Breast epithelium (tissue), 4 donors: ENCODE measurements around the gene COPS2. TPM values are rescaled to one million over a fixed set of nuclear protein-coding genes. Genes with fewer than 3 reads are reported as not detected.

Experiments
- DNase-seq, 2 donors: peaks; one replicate each; pipeline ENCODE4 v3.0.0-alpha.2; 2019; ENCODE audit warnings: low spot score in 2 of 2
- H3K27ac ChIP-seq, 2 donors: fragments of 200-600 bp; sonication (generic) in 1 of 2; one replicate each; pipeline ENCODE4 v1.5.1; 2016 to 2019; ENCODE audit warnings: mild to moderate bottlenecking in 1 of 2
- H3K27me3 ChIP-seq, 2 donors: fragments of 200-600 bp; sonication (generic) in 1 of 2; one replicate each; pipeline versions ENCODE4 v1.5.1 to v1.6.0; 2017 to 2019; ENCODE audit warnings: control low read depth in 1 of 2, mild to moderate bottlenecking in 1 of 2
- H3K36me3 ChIP-seq: fragments of 200-600 bp; one replicate; pipeline ENCODE4 v1.5.1; 2019
- H3K4me1 ChIP-seq, 2 donors: fragments of 200-600 bp; sonication (generic); one replicate each; pipeline ENCODE4 v1.5.1; 2016 to 2019; ENCODE audit warnings: control low read depth in 1 of 2
- H3K4me3 ChIP-seq, 3 donors: fragments of 200-600 bp; sonication (generic); 1 replicate in 2 of 3; 2 replicates in 1 of 3; pipeline ENCODE4 v1.5.1; 2016 to 2019; ENCODE audit warnings: mild to moderate bottlenecking in 3 of 3, moderate library complexity in 2 of 3
- H3K9me3 ChIP-seq, 2 donors: fragments of 200-600 bp; sonication (generic) in 1 of 2; one replicate each; pipeline ENCODE4 v1.5.1; 2016 to 2019; ENCODE audit warnings: control low read depth in 1 of 2
- POLR2A ChIP-seq: fragments of 450-650 bp; IDR thresholded peaks from one replicate; pipeline ENCODE4 v1.6.1; 2016; ENCODE audit warnings: antibody characterized with exemption, mild to moderate bottlenecking, moderate library complexity
- POLR2AphosphoS5 ChIP-seq, 3 donors: sonication (generic); formaldehyde crosslinking; IDR thresholded peaks; one replicate each; pipeline ENCODE4 v1.6.1; 2017; ENCODE audit warnings: antibody characterized with exemption in 3 of 3
- intact Hi-C: fragments of 100-400 bp; cut with DNase I; formaldehyde crosslinking; loops from one replicate; pipeline ENCODE4 v1.15.1; 2023; ENCODE audit warnings: low total_unique reads
- total RNA-seq, 3 donors: library from RNA; depleted of rRNA; stranded (reverse); fragments of >200 nt; gene quantifications; one replicate each; pipeline ENCODE4 v1.1.0, GENCODE V29; 2016
- TF ChIP-seq, protein P1 (sequence below), 3 donors: fragments of 450-650 bp; IDR thresholded peaks; one replicate each; pipeline ENCODE4 v1.5.1; 2016 to 2017; ENCODE audit warnings: antibody characterized with exemption in 3 of 3, mild to moderate bottlenecking in 3 of 3, moderate library complexity in 3 of 3

Gene COPS2
- total RNA-seq, 3 donors from 2014 or later, result 59.3 to 96.8 (median 75.5) TPM

DNA sequence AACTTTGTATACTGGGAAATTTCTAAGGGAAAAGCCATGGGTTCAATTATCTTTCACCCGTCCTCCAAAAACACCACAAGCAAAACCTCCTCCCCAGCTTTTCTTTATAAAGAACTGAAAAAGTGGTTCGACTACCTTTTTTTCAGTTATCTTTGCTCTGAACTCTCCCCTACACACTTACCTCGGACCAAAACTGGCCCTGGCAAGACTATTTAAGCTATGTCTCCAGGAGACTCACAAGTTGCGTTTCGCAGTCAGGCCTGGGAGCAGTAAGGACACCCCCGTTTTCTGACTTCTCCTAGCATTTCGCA is 645 bp downstream of the COPS2 start:
- H3K27me3 ChIP-seq, result no peaks in the 10 kb centered on the region
- no peaks in the 10 kb centered on the region for H3K36me3 ChIP-seq
- H3K4me1 ChIP-seq, result peaks cover 0 to 7% of the 10 kb centered on the region in 2 donors
- peak overlapping the region; percentile 95 to 100 (median 99) for H3K4me3 ChIP-seq
- no peaks in the 10 kb centered on the region for H3K9me3 ChIP-seq
- peak overlapping the region; percentile 93 to 97 for H3K27ac ChIP-seq
- TF ChIP-seq POLR2AphosphoS5 (IDR thresholded peaks at IDR 0.05), result no peak
- TF ChIP-seq, protein P1, sequence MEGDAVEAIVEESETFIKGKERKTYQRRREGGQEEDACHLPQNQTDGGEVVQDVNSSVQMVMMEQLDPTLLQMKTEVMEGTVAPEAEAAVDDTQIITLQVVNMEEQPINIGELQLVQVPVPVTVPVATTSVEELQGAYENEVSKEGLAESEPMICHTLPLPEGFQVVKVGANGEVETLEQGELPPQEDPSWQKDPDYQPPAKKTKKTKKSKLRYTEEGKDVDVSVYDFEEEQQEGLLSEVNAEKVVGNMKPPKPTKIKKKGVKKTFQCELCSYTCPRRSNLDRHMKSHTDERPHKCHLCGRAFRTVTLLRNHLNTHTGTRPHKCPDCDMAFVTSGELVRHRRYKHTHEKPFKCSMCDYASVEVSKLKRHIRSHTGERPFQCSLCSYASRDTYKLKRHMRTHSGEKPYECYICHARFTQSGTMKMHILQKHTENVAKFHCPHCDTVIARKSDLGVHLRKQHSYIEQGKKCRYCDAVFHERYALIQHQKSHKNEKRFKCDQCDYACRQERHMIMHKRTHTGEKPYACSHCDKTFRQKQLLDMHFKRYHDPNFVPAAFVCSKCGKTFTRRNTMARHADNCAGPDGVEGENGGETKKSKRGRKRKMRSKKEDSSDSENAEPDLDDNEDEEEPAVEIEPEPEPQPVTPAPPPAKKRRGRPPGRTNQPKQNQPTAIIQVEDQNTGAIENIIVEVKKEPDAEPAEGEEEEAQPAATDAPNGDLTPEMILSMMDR (IDR thresholded peaks at IDR 0.05), result no peak
- TF ChIP-seq POLR2A, result no peak
- intact Hi-C loops, result loop anchor here (10.0 kb wide), 1 partner anchor 960 kb away; the partner anchor contains the start of gene ATP8B4
- no peak for DNase-seq

DNA sequence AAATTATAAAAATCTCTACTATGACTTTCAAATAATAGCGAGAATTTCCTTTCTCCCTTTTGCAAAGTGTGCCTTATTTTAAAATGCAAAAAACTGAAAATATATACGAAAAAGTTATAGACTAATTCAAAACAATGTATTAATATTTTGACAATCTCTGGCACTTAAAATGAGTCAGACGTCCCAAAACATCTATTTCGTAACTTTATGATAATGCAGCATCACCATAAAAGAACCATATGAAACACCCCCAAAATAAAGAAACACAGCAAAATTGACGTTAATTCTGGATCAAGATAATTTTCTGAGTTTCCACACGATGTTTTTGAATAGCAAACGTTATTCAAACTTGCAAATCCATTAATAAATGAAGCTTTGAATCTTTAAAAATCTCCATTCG is 1.0 kb downstream of the COPS2 start:
- TF ChIP-seq POLR2AphosphoS5 (IDR thresholded peaks at IDR 0.05) (no peak), POLR2A (no peak)
- TF ChIP-seq, protein P1 (IDR thresholded peaks at IDR 0.05), result no peak
- H3K4me1 ChIP-seq, result peaks cover 0 to 7% of the 10 kb centered on the region in 2 donors
- H3K36me3 ChIP-seq, result no peaks in the 10 kb centered on the region
- peak overlapping the region in 1 of 2 donors; percentile 97 for H3K27ac ChIP-seq
- H3K9me3 ChIP-seq, result no peaks in the 10 kb centered on the region
- intact Hi-C loops, result loop anchor here (10.0 kb wide), 1 partner anchor 960 kb away; the partner anchor contains the start of gene ATP8B4
- DNase-seq, result no peak
- peak overlapping the region; percentile 95 to 100 (median 99) for H3K4me3 ChIP-seq
- no peaks in the 10 kb centered on the region for H3K27me3 ChIP-seq

DNA sequence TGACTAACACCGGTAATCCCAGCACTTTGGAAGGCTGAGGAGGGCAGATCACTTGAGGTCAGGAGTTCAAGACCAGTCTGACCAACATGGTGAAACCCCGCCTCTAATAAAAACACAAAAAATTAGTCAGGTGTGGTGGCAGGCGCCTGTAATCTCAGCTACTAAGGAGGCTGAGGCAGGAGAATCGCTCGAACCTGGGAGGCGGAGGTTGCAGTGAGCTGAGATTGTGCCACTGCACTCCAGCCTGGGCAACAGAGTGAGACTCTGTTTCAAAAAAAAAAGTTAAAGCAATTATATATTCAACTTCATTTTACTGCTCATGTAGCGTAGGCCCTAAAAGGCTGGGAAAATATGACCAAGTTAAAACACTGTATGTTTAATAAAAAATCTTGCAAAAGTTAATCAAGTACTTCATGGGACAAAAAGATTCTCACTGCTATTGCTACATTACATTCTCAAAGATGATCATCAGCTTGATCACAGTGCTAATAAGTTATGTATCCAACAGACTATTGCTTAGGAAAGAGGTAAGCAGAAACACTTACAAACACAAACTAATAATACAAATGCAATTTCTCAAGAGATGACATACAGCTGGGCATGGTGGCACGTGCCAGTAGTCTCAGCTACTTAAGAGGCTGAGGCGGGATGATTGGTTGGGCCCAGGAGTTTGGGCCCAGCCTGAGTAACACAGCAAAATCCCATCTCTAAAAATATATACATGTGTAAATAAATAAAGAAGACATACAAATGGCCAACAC is 2.7 kb downstream of the COPS2 start:
- Histone ChIP-seq H3K4me1 (peaks cover 0 to 7% of the 10 kb centered on the region in 2 donors), H3K4me3 (no peak overlapping the region), H3K27me3 (no peaks in the 10 kb centered on the region), H3K27ac (no peak overlapping the region), H3K36me3 (no peaks in the 10 kb centered on the region), H3K9me3 (no peaks in the 10 kb centered on the region)
- intact Hi-C loops, result loop anchor here (10.0 kb wide), 1 partner anchor 962 kb away; the partner anchor contains the start of gene ATP8B4
- TF ChIP-seq, protein P1 (IDR thresholded peaks at IDR 0.05), result no peak
- TF ChIP-seq POLR2A, result no peak
- no peak for TF ChIP-seq POLR2AphosphoS5 (IDR thresholded peaks at IDR 0.05)
- no peak for DNase-seq

DNA sequence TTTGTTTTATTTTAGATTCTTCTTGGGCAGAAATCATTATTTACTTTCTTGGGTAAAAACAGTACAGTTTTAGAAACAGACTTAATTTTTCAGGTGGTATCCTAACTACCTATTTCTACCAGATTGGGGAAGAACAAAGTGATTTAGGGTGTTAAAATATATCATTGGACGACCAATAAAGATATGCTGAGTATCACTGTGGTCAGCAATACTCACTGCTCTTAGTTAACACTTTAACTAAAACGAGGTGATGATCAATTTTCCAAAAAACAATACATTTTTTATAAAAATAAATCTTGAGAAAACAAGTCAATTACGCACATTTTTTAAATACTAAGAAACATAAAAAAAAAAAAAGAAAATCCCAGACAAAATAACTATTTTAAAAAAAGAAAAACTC is 3.6 kb downstream of the COPS2 start:
- no peaks in the 10 kb centered on the region for H3K36me3 ChIP-seq
- intact Hi-C loops, result loop anchor here (10.0 kb wide), 1 partner anchor 963 kb away; the partner anchor contains the start of gene ATP8B4
- TF ChIP-seq, protein P1 (IDR thresholded peaks at IDR 0.05), result no peak
- no peak for TF ChIP-seq POLR2A
- no peak for TF ChIP-seq POLR2AphosphoS5 (IDR thresholded peaks at IDR 0.05)
- no peak for DNase-seq
- H3K27me3 ChIP-seq, result no peaks in the 10 kb centered on the region
- peaks cover 0 to 7% of the 10 kb centered on the region in 2 donors for H3K4me1 ChIP-seq
- no peak overlapping the region for H3K27ac ChIP-seq
- H3K4me3 ChIP-seq, result no peak overlapping the region
- no peaks in the 10 kb centered on the region for H3K9me3 ChIP-seq

DNA sequence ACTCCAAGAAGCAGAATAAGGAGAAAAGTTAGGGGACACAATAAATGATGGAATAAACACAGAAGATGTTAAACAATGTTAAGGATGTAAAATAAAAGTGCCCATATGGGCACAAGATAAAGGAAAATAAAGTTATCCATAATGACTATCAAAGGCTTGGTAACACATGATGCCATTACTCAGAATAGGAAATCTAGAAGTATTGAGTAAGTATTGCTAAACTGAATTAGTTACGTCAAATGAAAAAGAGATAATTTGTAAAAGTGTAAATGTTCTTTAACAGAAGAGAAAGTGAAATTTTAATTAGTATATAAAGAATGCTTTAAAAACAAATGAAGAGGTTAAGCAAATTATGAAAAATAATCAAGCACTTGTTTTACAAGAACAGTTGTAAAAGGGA is 6.7 kb downstream of the COPS2 start:
- TF ChIP-seq POLR2AphosphoS5 (IDR thresholded peaks at IDR 0.05), result no peak
- Histone ChIP-seq H3K27ac (no peak overlapping the region), H3K4me3 (no peak overlapping the region), H3K27me3 (no peaks in the 10 kb centered on the region), H3K9me3 (no peaks in the 10 kb centered on the region), H3K4me1 (peaks cover 0 to 7% of the 10 kb centered on the region in 2 donors), H3K36me3 (no peaks in the 10 kb centered on the region)
- no peak for DNase-seq
- intact Hi-C loops, result no loop called here
